Measurements from ENCODE around the gene ZKSCAN8. TPM values are rescaled to one million over a fixed set of nuclear protein-coding genes. Genes with fewer than 3 reads are reported as not detected.

Gene ZKSCAN8
- polyA plus RNA-seq, 3 donors, result 0.49 to 7.9 (median 0.71) TPM

GRCh38 chr6:28203201-28203600, 61.5 kb downstream of the ZKSCAN8 start:
- TF ChIP-seq CTCF (IDR thresholded peaks at IDR 0.05), result no peak
- peaks cover 0 to 9% of the 10 kb centered on the region in 2 donors for H3K36me3 Mint-ChIP-seq
- Histone ChIP-seq H3K4me1 (ENCODE audit: control insufficient read depth in 1 of 2, insufficient read depth in 2 of 2, low read length in 2 of 2) (peaks cover 11 to 13% of the 10 kb centered on the region in 2 donors), H2AFZ (ENCODE audit: insufficient read depth, low read depth, low read length, poor library complexity, severe bottlenecking) (no peak overlapping the region), H3K79me2 (ENCODE audit: insufficient read depth, low read length) (no peaks in the 10 kb centered on the region), H3K4me2 (replicated peaks; ENCODE audit: extremely low read depth, low read length, poor library complexity, severe bottlenecking) (no peak overlapping the region), H3K4me3 (replicated peaks in 1 of 3; ENCODE audit: low read depth in 2 of 3, low read length in 3 of 3) (no peak overlapping the region), H3K27me3 (ENCODE audit: control insufficient read depth in 2 of 2, insufficient read depth in 2 of 2, low read length in 2 of 2) (peaks cover 42% of the 10 kb centered on the region in 2 donors), H4K20me1 (ENCODE audit: insufficient read depth, low read length) (no peaks in the 10 kb centered on the region), H3K27ac (ENCODE audit: low read depth in 1 of 2, low read length in 2 of 2) (no peak overlapping the region), H3K36me3 (replicated peaks in 1 of 2; ENCODE audit: control insufficient read depth in 1 of 2, insufficient read depth in 2 of 2, low read length in 2 of 2) (no peaks in the 10 kb centered on the region), H3K9ac (ENCODE audit: insufficient read depth, low read length, poor library complexity, severe bottlenecking) (no peak overlapping the region), H3K9me3 (replicated peaks in 1 of 2; ENCODE audit: control insufficient read depth in 1 of 2, insufficient read depth in 1 of 2, low read length in 2 of 2) (peaks cover 6 to 27% of the 10 kb centered on the region in 2 donors)
- H3K4me1 Mint-ChIP-seq, result peaks cover 14% of the 10 kb centered on the region
- intact Hi-C loops (cut with micrococcal nuclease), result no loop called here
- 88% methylated on average over 1 of the region's 4 CpGs for WGBS (ENCODE audit: insufficient coverage)
- no peak overlapping the region for H3K4me3 Mint-ChIP-seq
- H3K9me3 Mint-ChIP-seq, result peaks cover 4 to 36% (median 30%) of the 10 kb centered on the region in 7 donors
- no peak for DNase-seq
- no peak overlapping the region for H3K27ac Mint-ChIP-seq
- H3K27me3 Mint-ChIP-seq (ENCODE audit: low read depth in 3 of 3), result peaks cover 38 to 47% (median 38%) of the 10 kb centered on the region in 3 donors

GRCh38 chr6:28205879-28206278, 64.2 kb downstream of the ZKSCAN8 start:
- H3K4me1 ChIP-seq (ENCODE audit: control insufficient read depth in 1 of 2, insufficient read depth in 2 of 2, low read length in 2 of 2), result peaks cover 12 to 15% of the 10 kb centered on the region in 2 donors
- H3K36me3 ChIP-seq (replicated peaks in 1 of 2; ENCODE audit: control insufficient read depth in 1 of 2, insufficient read depth in 2 of 2, low read length in 2 of 2), result no peaks in the 10 kb centered on the region
- Mint-ChIP-seq H3K27ac (no peak overlapping the region), H3K9me3 (peaks cover 2 to 36% (median 25%) of the 10 kb centered on the region in 7 donors), H3K4me1 (peaks cover 20% of the 10 kb centered on the region), H3K4me3 (peak overlapping the region in 1 of 2 donors; percentile 94), H3K27me3 (ENCODE audit: low read depth in 3 of 3) (peaks cover 54 to 62% (median 61%) of the 10 kb centered on the region in 3 donors), H3K36me3 (peaks cover 0 to 11% of the 10 kb centered on the region in 2 donors)
- H4K20me1 ChIP-seq (ENCODE audit: insufficient read depth, low read length), result no peaks in the 10 kb centered on the region
- peaks cover 68% of the 10 kb centered on the region in 2 donors for H3K27me3 ChIP-seq (ENCODE audit: control insufficient read depth in 2 of 2, insufficient read depth in 2 of 2, low read length in 2 of 2)
- no peak for DNase-seq
- TF ChIP-seq CTCF (IDR thresholded peaks at IDR 0.05), result no peak
- H3K4me3 ChIP-seq (replicated peaks in 1 of 3; ENCODE audit: low read depth in 2 of 3, low read length in 3 of 3), result no peak overlapping the region
- H3K9ac ChIP-seq (ENCODE audit: insufficient read depth, low read length, poor library complexity, severe bottlenecking), result no peak overlapping the region
- H3K27ac ChIP-seq (ENCODE audit: low read depth in 1 of 2, low read length in 2 of 2), result no peak overlapping the region
- H3K79me2 ChIP-seq (ENCODE audit: insufficient read depth, low read length), result no peaks in the 10 kb centered on the region
- H3K4me2 ChIP-seq (replicated peaks; ENCODE audit: extremely low read depth, low read length, poor library complexity, severe bottlenecking), result no peak overlapping the region
- intact Hi-C loops (cut with micrococcal nuclease), result no loop called here
- WGBS (ENCODE audit: insufficient coverage), result no CpG with 5 or more reads among the region's 1 CpG
- no peak overlapping the region for H2AFZ ChIP-seq (ENCODE audit: insufficient read depth, low read depth, low read length, poor library complexity, severe bottlenecking)
- H3K9me3 ChIP-seq (replicated peaks in 1 of 2; ENCODE audit: control insufficient read depth in 1 of 2, insufficient read depth in 1 of 2, low read length in 2 of 2), result peaks cover 3 to 37% of the 10 kb centered on the region in 2 donors

Data from CD14-positive monocyte (primary cell).